Mucosa of rectum (tissue), 2 donors: Measurements from ENCODE around the gene LTB4R2.
A peak's percentile ranks its signal among the peaks of the same experiment; 100 is the strongest.
"Not testable (repeated sequence)": the region's sequence is repeated elsewhere in the genome, so short reads cannot be mapped to it uniquely, and the experiment has no call there.

Experiments
- H3K27ac ChIP-seq, 2 donors: one replicate each; pipeline ENCODE4 v1.7.0; 2013; ENCODE audit warnings: inconsistent platforms in 2 of 2, low read depth in 2 of 2, low read length in 2 of 2
- H3K27me3 ChIP-seq, 2 donors: one replicate each; pipeline ENCODE4 v1.7.0; 2013; ENCODE audit warnings: low read length in 2 of 2; ENCODE audit not compliant: control insufficient read depth in 2 of 2, insufficient read depth in 2 of 2
- H3K36me3 ChIP-seq, 2 donors: one replicate each; pipeline ENCODE4 v1.7.0; 2013; ENCODE audit warnings: low read length in 2 of 2; ENCODE audit not compliant: control insufficient read depth in 2 of 2, insufficient read depth in 2 of 2
- H3K4me1 ChIP-seq, 2 donors: one replicate each; pipeline ENCODE4 v1.7.0; 2013; ENCODE audit warnings: low read length in 2 of 2, mild to moderate bottlenecking in 1 of 2; ENCODE audit not compliant: control insufficient read depth in 2 of 2, insufficient read depth in 2 of 2
- H3K4me3 ChIP-seq, 2 donors: one replicate each; pipeline ENCODE4 v1.7.0; 2013; ENCODE audit warnings: low read length in 2 of 2
- H3K9ac ChIP-seq, 2 donors: one replicate each; pipeline ENCODE4 v1.7.0; 2013; ENCODE audit warnings: low read length in 2 of 2, low read depth in 1 of 2, mild to moderate bottlenecking in 1 of 2
- H3K9me3 ChIP-seq, 2 donors: one replicate each; pipeline ENCODE4 v1.7.0; 2013; ENCODE audit warnings: low read length in 2 of 2; ENCODE audit not compliant: control insufficient read depth in 2 of 2
- donor health status: healthy.
- donor health status: Normal muscosa, but diverticular disease.

Gene LTB4R2

DNA sequence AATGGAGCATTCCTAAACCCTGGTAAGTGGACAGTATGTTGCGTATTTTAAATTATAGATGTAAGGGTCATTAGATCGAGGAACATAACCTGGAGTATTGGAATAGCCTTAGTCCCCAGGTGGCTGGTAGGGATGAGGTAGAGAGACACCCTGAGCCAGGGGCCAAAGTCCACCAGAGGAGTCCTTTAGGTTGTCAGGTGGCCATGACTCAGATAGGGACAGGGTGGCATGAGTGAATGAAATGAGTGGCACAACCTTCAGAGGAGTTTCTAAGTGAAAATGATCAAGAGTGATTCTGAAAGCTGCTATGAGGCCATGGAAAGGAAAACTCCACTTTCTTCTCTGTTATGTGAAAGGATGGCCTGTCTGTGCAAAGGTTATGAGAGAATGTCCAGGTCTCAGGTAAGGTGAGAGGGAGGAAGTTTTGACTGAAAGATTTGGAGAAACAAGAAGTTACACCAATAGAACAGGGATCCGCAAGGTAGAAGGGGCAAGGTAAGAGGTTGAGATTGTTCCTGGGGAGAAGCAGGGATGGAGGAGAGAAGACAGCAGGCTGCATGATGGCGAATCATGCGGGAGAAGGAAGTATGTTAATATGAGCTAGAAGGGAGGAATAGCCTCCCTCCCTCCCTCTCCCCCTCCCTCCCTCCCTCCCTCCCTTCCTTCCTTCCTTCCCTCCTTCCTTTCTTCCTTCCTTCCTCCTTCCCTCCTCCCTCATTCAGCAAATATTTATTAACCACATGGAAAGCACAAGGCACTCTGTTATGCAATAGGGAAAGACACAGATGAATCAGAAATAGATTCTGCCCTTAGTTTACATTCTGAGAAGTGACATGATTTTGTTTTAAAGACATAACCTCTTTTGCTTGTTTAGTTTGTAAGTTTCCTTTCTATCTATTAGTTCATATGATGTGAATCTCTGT is 43.9 kb downstream of the LTB4R2 start:
- H3K4me3 ChIP-seq = no peak overlapping the region
- H3K27ac ChIP-seq = peak overlapping the region; percentile 12 to 32

DNA sequence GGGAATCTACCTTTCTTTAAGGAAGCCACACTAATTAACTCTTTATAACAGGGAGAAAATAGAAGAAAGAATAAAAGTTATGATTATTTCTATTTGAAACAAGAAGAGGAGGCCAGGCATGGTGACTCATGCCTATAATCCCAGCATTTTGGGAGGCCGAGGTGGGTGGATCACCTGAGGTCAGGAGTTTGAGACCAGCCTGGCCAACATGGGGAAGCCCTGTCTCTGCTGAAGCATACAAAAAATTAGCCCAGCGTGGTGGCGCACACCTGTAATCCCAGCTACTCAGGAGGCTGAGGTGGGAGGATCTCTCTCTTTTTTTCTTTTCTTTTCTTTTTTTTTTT is 44.5 kb downstream of the LTB4R2 start:
- not testable (repeated sequence) for H3K9ac ChIP-seq, H3K36me3 ChIP-seq, H3K27ac ChIP-seq

More for the DNA sequence above, 43.9 kb downstream of the LTB4R2 start:
- H3K9me3 ChIP-seq = no peaks in the 10 kb centered on the region
- H3K9ac ChIP-seq = no peak overlapping the region
- no peaks in the 10 kb centered on the region for H3K36me3 ChIP-seq
- no peaks in the 10 kb centered on the region for H3K27me3 ChIP-seq
- peaks cover 0 to 2% of the 10 kb centered on the region in 2 donors for H3K4me1 ChIP-seq

DNA sequence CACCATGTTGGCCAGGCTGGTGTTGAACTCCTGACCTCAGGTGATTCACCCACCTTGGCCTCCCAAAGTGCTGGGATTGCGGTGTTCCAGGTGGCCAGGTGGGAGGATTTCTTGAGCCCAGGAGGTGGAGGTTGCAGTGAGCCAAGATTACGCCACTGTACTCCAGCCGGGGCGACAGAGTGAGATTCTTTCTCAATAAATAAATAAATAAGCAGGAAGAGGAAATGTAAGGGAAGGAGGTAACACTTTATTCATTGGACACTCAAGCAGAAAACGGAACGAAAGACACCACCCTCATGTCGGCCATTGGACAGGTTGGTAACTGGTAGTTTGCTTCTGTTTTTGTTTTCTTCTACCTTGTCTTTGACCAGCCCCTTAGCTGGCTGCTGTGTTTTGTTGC is 45.1 kb downstream of the LTB4R2 start:
- H3K27me3 ChIP-seq = no peaks in the 10 kb centered on the region
- no peak overlapping the region for H3K27ac ChIP-seq
- no peak overlapping the region for H3K4me3 ChIP-seq
- no peaks in the 10 kb centered on the region for H3K9me3 ChIP-seq
- H3K36me3 ChIP-seq = no peaks in the 10 kb centered on the region
- peaks cover 0 to 2% of the 10 kb centered on the region in 2 donors for H3K4me1 ChIP-seq
- no peak overlapping the region for H3K9ac ChIP-seq

More for the DNA sequence above, 44.5 kb downstream of the LTB4R2 start:
- H3K4me1 ChIP-seq, H3K27me3 ChIP-seq, H3K9me3 ChIP-seq, H3K4me3 ChIP-seq: not testable (repeated sequence)

DNA sequence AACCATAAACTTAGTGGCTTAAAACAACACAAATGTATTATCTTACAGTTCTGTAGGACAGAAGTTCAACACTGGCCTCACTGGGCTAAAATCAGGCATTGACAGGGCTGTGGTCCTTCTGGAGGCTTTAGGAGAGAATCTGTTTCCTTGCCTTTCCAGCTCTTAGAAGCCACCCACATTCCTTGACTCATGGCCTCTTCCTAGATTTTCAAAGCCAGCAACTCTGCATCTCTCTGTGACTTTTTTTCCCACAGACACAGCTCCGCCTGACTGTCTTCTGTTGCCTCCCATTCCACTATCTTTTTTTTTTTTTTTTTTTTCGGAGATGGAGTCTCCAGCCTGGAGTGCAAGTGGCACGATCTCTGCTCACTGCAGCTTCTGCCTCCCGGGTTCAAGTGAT is 46.3 kb downstream of the LTB4R2 start:
- no peaks in the 10 kb centered on the region for H3K27me3 ChIP-seq
- peaks cover 0 to 2% of the 10 kb centered on the region in 2 donors for H3K4me1 ChIP-seq
- no peak overlapping the region for H3K4me3 ChIP-seq
- H3K27ac ChIP-seq = no peak overlapping the region
- H3K36me3 ChIP-seq = no peaks in the 10 kb centered on the region
- no peak overlapping the region for H3K9ac ChIP-seq
- H3K9me3 ChIP-seq = no peaks in the 10 kb centered on the region

DNA sequence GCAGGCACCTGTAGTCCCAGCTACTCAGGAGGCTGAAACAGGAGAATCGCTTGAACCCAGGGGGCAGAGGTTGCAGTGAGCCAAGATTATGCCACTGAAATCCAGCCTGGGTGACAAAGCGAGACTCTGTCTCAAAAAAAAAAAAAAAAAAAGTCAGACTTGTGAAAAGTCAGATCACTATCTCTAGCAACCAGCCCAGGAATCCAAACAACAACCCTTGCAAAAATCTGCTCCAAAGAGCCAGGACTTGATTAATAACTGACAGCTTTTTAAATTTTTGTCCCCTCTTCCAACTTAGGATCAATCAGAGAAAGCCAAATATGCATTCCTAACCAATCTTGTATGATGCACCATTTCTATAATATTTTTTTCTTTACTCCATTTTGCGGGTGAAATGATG is 50.3 kb downstream of the LTB4R2 start:
- Histone ChIP-seq H3K9me3 (no peaks in the 10 kb centered on the region), H3K4me1 (peaks cover 2 to 4% of the 10 kb centered on the region in 2 donors), H3K9ac (no peak overlapping the region), H3K27ac (no peak overlapping the region), H3K36me3 (no peaks in the 10 kb centered on the region), H3K27me3 (no peaks in the 10 kb centered on the region), H3K4me3 (no peak overlapping the region)

DNA sequence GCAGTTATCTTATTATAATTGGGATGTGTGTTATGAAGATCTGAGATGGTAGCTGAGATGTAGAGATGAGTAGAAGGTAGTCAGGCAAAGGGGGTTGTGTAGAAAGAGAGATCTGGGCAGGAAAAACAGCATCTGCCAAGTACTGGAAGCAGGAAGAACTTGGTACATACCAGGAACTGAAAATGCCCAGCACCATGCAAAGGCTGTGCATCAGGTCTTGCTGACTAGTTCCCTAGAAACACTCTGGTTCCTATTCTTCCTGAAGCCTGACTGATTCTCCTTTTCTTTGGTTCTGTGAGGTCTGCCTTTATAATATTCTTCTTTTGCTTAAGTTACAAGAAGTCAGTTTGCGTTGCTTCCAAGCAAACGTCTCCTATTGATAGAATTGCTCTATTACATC is 51.4 kb downstream of the LTB4R2 start:
- Histone ChIP-seq H3K36me3 (no peaks in the 10 kb centered on the region), H3K9ac (no peak overlapping the region), H3K27ac (no peak overlapping the region), H3K4me1 (peaks cover 12% of the 10 kb centered on the region in 2 donors), H3K4me3 (no peak overlapping the region), H3K27me3 (no peaks in the 10 kb centered on the region), H3K9me3 (no peaks in the 10 kb centered on the region)
